GM18517 (cell line): ENCODE results near the gene F10.
"Not testable (repeated sequence)": the region's sequence is repeated elsewhere in the genome, so short reads cannot be mapped to it uniquely, and the experiment has no call there.

Experiments
- ATAC-seq: cut with Tn5 transposase; IDR thresholded peaks from one replicate; pipeline ENCODE4 v1.9.1; 2021; ENCODE audit warnings: mild to moderate bottlenecking, moderate library complexity; ENCODE audit not compliant: unreplicated experiment

The F10 gene

GRCh38 chr13:113150550-113151365 is 28.2 kb downstream of the F10 start:
- no peak for ATAC-seq

- no peak for ATAC-seq
Observed at GRCh38 chr13:113151745-113152690, 29.4 kb downstream of the F10 start.

GRCh38 chr13:113152691-113152983 is 30.0 kb downstream of the F10 start:
- ATAC-seq, result no peak

GRCh38 chr13:113152984-113153809 is 30.6 kb downstream of the F10 start:
- ATAC-seq, result no peak

- ATAC-seq, result no peak
Observed at GRCh38 chr13:113153810-113154748, 31.5 kb downstream of the F10 start.

- ATAC-seq, result no peak
Observed at GRCh38 chr13:113155201-113155600, 32.6 kb downstream of the F10 start.

- ATAC-seq, result no peak
Observed at GRCh38 chr13:113155982-113156655, 33.5 kb downstream of the F10 start.

- ATAC-seq, result no peak
Observed at GRCh38 chr13:113157206-113157928, 34.8 kb downstream of the F10 start.

GRCh38 chr13:113157929-113158747 is 35.5 kb downstream of the F10 start, which contains the start of gene PROZ:
PROZ (plus strand) TSS chr13:113158648; CDS start chr13:113158661, 13 bp downstream.
- ATAC-seq, result no peak

GRCh38 chr13:113158946-113159345 is 36.3 kb downstream of the F10 start:
- no peak for ATAC-seq

- no peak for ATAC-seq
Observed at GRCh38 chr13:113159701-113160100, 37.1 kb downstream of the F10 start.

GRCh38 chr13:113160983-113161382 is 38.4 kb downstream of the F10 start:
- ATAC-seq, result no peak

GRCh38 chr13:113161433-113161832 is 38.8 kb downstream of the F10 start:
- no peak for ATAC-seq

GRCh38 chr13:113161975-113162374 is 39.4 kb downstream of the F10 start:
- not testable (repeated sequence) for ATAC-seq

GRCh38 chr13:113162783-113163685 is 40.4 kb downstream of the F10 start:
- no peak for ATAC-seq

GRCh38 chr13:113164492-113164891 is 41.9 kb downstream of the F10 start:
- no peak for ATAC-seq

GRCh38 chr13:113166266-113166665 is 43.7 kb downstream of the F10 start:
- no peak for ATAC-seq
